GM12892 (cell line): ENCODE results near the gene BTBD10.

Experiments used
- POLR2A ChIP-seq: IDR thresholded peaks from 2 replicates; pipeline ENCODE4 v1.6.1; 2011; ENCODE audit warnings: low read depth, low read length, control low read depth
- POLR2AphosphoS5 ChIP-seq: IDR thresholded peaks from 2 replicates; pipeline ENCODE4 v1.6.1; 2011; ENCODE audit warnings: low read depth, low read length, control low read depth
- TAF1 ChIP-seq: IDR thresholded peaks from 2 replicates; pipeline ENCODE4 v1.6.1; 2011; ENCODE audit warnings: low read depth, mild to moderate bottlenecking, control low read depth, low read length, borderline replicate concordance

DNA sequence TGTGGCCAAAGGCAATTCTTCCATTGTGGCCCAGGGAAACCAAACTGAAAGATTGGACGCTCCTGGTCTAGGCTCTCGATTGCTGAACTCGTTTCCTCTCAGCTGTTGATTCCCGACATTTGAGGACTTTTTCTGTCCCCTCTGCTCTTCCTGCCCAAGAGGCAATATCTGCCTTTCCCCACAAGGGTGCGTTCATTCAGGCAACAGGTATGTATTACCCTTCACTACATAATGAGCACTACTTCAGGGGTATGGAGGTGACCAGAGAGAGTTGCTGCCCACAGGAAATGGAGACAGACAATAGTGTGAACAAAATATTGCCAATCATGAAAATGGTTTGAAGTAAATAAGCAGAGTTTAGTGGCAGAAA lies 24.6 kb upstream of the BTBD10 start:
- TF ChIP-seq POLR2A (no peak), POLR2AphosphoS5 (no peak), TAF1 (no peak)
